Transverse colon (tissue), 4 donors: Measurements from ENCODE around the gene R3HDM4. TPM values are rescaled to one million over a fixed set of nuclear protein-coding genes. Genes with fewer than 3 reads are reported as not detected.

Experiments
- DNase-seq: peaks from one replicate; pipeline ENCODE4 v3.0.0-alpha.2; 2019
- H3K27ac ChIP-seq, 4 donors: fragments of 200-600 bp; sonication (generic); 2 replicates each; pipeline ENCODE4 v1.5.1; 2016 to 2018; ENCODE audit warnings: inconsistent platforms in 4 of 4
- H3K27me3 ChIP-seq: fragments of 200-600 bp; sonication (generic); 2 replicates; pipeline ENCODE4 v1.5.1; 2017; ENCODE audit warnings: inconsistent platforms
- H3K36me3 ChIP-seq, 4 donors: fragments of 200-600 bp; sonication (generic); 2 replicates each; pipeline ENCODE4 v1.5.1; 2017 to 2019; ENCODE audit warnings: inconsistent platforms in 4 of 4
- H3K4me1 ChIP-seq, 4 donors: fragments of 200-600 bp; sonication (generic); 2 replicates each; pipeline ENCODE4 v1.5.1; 2017 to 2020; ENCODE audit warnings: inconsistent platforms in 4 of 4
- H3K4me3 ChIP-seq, 4 donors: fragments of 200-600 bp; sonication (generic); 1 replicate in 1 of 4; 2 replicates in 3 of 4; pipeline versions ENCODE4 v1.5.1 to v1.6.1; 2017 to 2019; ENCODE audit warnings: inconsistent platforms in 4 of 4
- H3K9me3 ChIP-seq, 2 donors: fragments of 200-600 bp; sonication (generic); 2 replicates each; pipeline ENCODE4 v1.5.1; 2017 to 2019; ENCODE audit warnings: inconsistent platforms in 2 of 2
- EP300 ChIP-seq: sonication (generic); formaldehyde crosslinking; IDR thresholded peaks from one replicate; pipeline ENCODE4 v1.6.1; 2017; ENCODE audit warnings: antibody characterized with exemption, low read depth
- POLR2A ChIP-seq: fragments of 450-650 bp; IDR thresholded peaks from one replicate; pipeline ENCODE4 v1.6.1; 2016; ENCODE audit warnings: antibody characterized with exemption, mild to moderate bottlenecking, moderate library complexity
- POLR2AphosphoS5 ChIP-seq, 3 donors: sonication (generic); formaldehyde crosslinking; IDR thresholded peaks; one replicate each; pipeline ENCODE4 v1.6.1; 2016; ENCODE audit warnings: antibody characterized with exemption in 3 of 3
- WGBS, 2 donors: methylation state at CpG; one replicate each; pipeline ENCODE4 v1.1.5; 2018; ENCODE audit warnings: low coverage in 1 of 2; 5-methylcytosine and 5-hydroxymethylcytosine counted together
- in situ Hi-C, 4 donors: fragments of 200-750 bp; cut with MboI; loops; one replicate each; pipeline versions ENCODE4 v1.15.0 to v1.15.1; 2017; ENCODE audit warnings: low sequenced_read_pairs in 3 of 4, low pct_ligation_motif_present in 1 of 4, low pct_unique_long_range_greater_than_20kb in 1 of 4
- intact Hi-C: fragments of 100-400 bp; cut with DNase I; formaldehyde crosslinking; loops from one replicate; pipeline ENCODE4 v1.15.1; 2023; ENCODE audit warnings: low total_unique reads
- total RNA-seq, 4 donors: library from RNA; depleted of rRNA; stranded (reverse); fragments of >200 nt; gene quantifications; one replicate each; pipeline ENCODE4 v1.1.0, GENCODE V29; 2016
- TF ChIP-seq, protein P1 (sequence below), 5 experiments: fragments of 200-600 bp in 3 of 5; fragments of 450-650 bp in 2 of 5; sonication (generic) in 3 of 5; IDR thresholded peaks; 1 replicate in 2 of 5; 2 replicates in 3 of 5; pipeline ENCODE4 v1.5.1; 2016 to 2017; ENCODE audit warnings: antibody characterized with exemption in 5 of 5, inconsistent platforms in 3 of 5, mild to moderate bottlenecking in 2 of 5, moderate library complexity in 1 of 5

R3HDM4 gene
- total RNA-seq, 4 donors from 2014 or later: 43.8 to 49.4 (median 46.7) TPM

DNA sequence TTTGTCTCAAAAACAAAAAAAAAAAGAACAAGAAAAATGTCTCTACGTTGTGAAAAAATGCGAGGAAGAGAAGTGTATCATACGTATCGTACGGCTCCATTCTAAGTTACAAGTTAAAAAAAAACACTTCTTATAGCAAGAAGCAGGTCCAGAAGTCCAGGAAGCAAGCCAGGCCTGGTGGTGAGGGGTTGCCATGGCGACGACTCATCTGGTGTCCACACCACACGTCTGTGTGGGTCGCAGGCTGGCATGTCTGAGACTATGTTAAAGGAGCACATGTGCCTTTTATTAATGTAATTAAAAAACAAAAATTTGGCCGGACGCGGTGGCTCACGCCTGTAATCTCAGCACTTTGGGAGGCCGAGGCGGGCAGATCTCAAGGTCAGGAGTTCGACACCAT, 25.9 kb downstream of the R3HDM4 start:
- no peak for DNase-seq
- TF ChIP-seq, protein P1, sequence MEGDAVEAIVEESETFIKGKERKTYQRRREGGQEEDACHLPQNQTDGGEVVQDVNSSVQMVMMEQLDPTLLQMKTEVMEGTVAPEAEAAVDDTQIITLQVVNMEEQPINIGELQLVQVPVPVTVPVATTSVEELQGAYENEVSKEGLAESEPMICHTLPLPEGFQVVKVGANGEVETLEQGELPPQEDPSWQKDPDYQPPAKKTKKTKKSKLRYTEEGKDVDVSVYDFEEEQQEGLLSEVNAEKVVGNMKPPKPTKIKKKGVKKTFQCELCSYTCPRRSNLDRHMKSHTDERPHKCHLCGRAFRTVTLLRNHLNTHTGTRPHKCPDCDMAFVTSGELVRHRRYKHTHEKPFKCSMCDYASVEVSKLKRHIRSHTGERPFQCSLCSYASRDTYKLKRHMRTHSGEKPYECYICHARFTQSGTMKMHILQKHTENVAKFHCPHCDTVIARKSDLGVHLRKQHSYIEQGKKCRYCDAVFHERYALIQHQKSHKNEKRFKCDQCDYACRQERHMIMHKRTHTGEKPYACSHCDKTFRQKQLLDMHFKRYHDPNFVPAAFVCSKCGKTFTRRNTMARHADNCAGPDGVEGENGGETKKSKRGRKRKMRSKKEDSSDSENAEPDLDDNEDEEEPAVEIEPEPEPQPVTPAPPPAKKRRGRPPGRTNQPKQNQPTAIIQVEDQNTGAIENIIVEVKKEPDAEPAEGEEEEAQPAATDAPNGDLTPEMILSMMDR (IDR thresholded peaks at IDR 0.05): no peak
- no peak for TF ChIP-seq POLR2A
- TF ChIP-seq POLR2AphosphoS5 (IDR thresholded peaks at IDR 0.05): no peak
- no peak for TF ChIP-seq EP300
- in situ Hi-C loops: no loop called here
- no peaks in the 10 kb centered on the region for H3K9me3 ChIP-seq
- 82 to 91% methylated on average over 11 to 16 of the region's 16 CpGs for WGBS, 2 donors
- no peaks in the 10 kb centered on the region for H3K27me3 ChIP-seq
- intact Hi-C loops: no loop called here
- H3K4me3 ChIP-seq: no peak overlapping the region
- peaks cover 0 to 32% (median 15%) of the 10 kb centered on the region in 4 donors for H3K36me3 ChIP-seq
- H3K4me1 ChIP-seq: peaks cover 0 to 9% (median 6%) of the 10 kb centered on the region in 4 donors
- H3K27ac ChIP-seq: no peak overlapping the region

DNA sequence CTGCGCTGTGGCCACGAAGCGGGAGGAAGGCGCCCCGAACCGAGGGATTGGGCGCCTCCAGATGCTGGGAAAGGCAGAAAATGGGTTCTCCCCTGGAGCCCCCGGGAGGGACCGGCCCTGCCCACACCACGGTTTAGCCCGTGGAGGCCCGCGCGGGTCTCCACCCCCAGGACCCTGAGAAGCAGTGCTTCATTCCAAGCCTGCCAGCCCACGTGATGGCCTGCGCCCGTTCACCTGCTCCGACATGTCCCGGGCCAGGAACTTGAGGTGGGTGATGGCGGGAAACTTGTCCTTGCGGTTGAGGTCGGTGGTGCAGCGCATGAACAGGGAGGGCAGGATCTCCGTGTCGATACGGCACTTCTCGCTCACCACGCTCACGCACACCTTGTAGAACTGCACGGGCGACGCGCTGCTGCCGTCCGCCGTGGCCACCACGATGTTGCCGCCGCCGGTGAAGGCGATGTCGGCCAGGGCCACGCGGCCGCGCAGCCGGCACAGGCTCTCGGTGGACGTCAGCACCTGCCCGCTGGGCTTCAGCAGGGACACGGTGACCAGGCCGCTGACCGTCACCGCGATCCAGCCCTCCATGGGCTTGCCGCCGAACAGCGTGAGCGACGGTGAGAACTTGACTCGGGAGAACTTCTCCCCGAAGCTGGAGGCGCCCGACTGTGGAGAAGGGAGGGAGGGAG, 27.3 kb downstream of the R3HDM4 start:
- no peaks in the 10 kb centered on the region for H3K9me3 ChIP-seq
- intact Hi-C loops: no loop called here
- no peak overlapping the region for H3K4me3 ChIP-seq
- in situ Hi-C loops: no loop called here
- no peaks in the 10 kb centered on the region for H3K27me3 ChIP-seq
- H3K36me3 ChIP-seq: peaks cover 0 to 43% (median 19%) of the 10 kb centered on the region in 4 donors
- H3K27ac ChIP-seq: no peak overlapping the region
- no peak for DNase-seq
- TF ChIP-seq, protein P1 (IDR thresholded peaks at IDR 0.05): no peak
- TF ChIP-seq POLR2A (no peak), EP300 (no peak)
- WGBS, 2 donors: 97 to 100% methylated on average over 5 to 62 of the region's 64 CpGs
- no peaks in the 10 kb centered on the region for H3K4me1 ChIP-seq

DNA sequence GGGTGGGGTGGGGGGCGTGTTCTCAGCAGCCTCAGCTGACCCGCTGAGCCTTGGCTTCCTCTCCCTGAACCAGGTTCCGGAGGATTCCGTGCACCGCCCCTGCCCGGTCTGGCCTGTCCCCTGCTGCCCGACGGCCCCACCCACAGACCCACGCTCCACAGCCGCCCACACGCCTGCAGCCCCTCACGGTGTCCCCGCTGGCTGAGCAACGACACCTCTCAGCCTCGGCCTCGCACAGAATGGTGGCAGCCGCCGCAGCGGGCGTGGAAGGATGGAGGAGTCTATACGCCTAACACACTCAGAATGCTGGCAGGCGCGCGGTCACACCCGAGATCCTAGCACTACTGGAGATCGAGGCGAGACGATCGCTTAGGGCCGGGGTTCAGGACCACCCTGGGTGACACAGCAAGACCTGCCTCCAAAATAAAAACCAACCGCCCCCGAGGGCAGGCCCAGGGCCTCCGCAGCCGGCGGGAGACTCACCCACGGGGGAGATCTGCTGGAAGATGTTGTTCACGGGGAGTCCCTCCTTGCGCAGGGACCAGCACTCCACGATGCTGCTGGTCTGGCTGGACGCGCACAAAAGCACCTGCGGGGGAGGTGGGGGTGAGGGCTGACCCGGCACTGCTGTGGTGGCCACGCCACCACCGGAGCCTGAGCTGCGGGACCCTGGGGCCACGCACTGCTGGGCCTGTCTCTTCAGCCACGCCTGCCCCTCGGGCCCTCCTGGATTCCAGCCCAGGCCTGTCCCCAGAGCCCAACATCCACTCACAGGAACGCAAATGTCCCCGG, 28.4 kb downstream of the R3HDM4 start:
- no peaks in the 10 kb centered on the region for H3K27me3 ChIP-seq
- no peaks in the 10 kb centered on the region for H3K4me1 ChIP-seq
- in situ Hi-C loops: no loop called here
- DNase-seq: no peak
- WGBS, 2 donors: 95% methylated on average over 48 of the region's 51 CpGs; no CpG with 5 or more reads in 1 of the 2 donors
- TF ChIP-seq POLR2AphosphoS5 (IDR thresholded peaks at IDR 0.05): no peak
- TF ChIP-seq, protein P1 (IDR thresholded peaks at IDR 0.05): no peak
- TF ChIP-seq POLR2A: no peak
- no peak for TF ChIP-seq EP300
- H3K27ac ChIP-seq: no peak overlapping the region
- intact Hi-C loops: no loop called here
- H3K9me3 ChIP-seq: no peaks in the 10 kb centered on the region
- no peak overlapping the region for H3K4me3 ChIP-seq
- H3K36me3 ChIP-seq: peaks cover 0 to 50% (median 18%) of the 10 kb centered on the region in 4 donors

DNA sequence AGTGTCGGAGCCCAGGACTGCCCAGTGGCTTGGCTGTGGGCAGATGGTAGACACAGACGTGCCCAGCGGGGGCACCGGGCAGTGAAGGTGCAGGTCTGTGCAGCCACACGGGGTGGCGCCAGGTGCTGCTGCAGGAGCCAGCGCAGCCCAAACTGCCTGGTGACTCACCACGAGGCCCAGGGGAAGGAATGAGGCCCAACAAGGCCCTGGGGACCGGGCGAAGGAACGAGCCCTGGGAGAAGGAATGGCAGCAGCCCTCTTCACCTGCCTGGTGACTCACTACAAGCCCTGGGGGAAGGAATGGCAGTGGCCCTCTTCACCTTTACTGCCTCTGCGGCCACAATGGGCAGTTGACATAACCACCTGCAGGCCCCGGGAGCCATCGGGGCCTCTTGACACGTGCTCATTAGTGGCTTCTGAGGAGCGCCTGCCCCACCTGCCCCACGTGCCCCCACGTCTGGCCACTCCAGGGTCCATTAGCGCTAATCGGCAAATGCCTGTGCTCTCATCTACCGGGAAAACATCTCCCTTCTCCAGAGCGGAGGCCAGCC, 29.3 kb downstream of the R3HDM4 start:
- in situ Hi-C loops: no loop called here

More for the DNA sequence above, 29.3 kb downstream of the R3HDM4 start:
- H3K4me1 ChIP-seq: no peaks in the 10 kb centered on the region
- no peak overlapping the region for H3K4me3 ChIP-seq
- no peaks in the 10 kb centered on the region for H3K27me3 ChIP-seq
- DNase-seq: no peak
- TF ChIP-seq POLR2AphosphoS5 (IDR thresholded peaks at IDR 0.05): no peak
- TF ChIP-seq, protein P1 (IDR thresholded peaks at IDR 0.05): no peak
- 93% methylated on average over 17 of the region's 22 CpGs; no CpG with 5 or more reads in 1 of the 2 donors for WGBS, 2 donors
- H3K27ac ChIP-seq: no peak overlapping the region
- no peaks in the 10 kb centered on the region for H3K9me3 ChIP-seq
- intact Hi-C loops: no loop called here
- peaks cover 0 to 45% (median 18%) of the 10 kb centered on the region in 4 donors for H3K36me3 ChIP-seq
